SU-DHL-6 (cell line): Measurements from ENCODE around the gene SLC35A3.

Source experiments
- EZH2phosphoT487 ChIP-seq: fragments of 200-600 bp; sonication (generic), shearing (Covaris generic); conservative IDR thresholded peaks from 2 replicates; pipeline ENCODE4 v1.6.1; 2018; ENCODE audit warnings: mild to moderate bottlenecking, antibody characterized with exemption, low read length, moderate library complexity, mixed read lengths
- TF ChIP-seq, protein P1 (sequence below): fragments of 200-600 bp; sonication (generic); IDR thresholded peaks from one replicate; pipeline ENCODE4 v1.5.1; 2017; ENCODE audit warnings: antibody characterized with exemption, mild to moderate bottlenecking, low read length, moderate library complexity; ENCODE audit not compliant: insufficient read depth, poor library complexity, severe bottlenecking

DNA sequence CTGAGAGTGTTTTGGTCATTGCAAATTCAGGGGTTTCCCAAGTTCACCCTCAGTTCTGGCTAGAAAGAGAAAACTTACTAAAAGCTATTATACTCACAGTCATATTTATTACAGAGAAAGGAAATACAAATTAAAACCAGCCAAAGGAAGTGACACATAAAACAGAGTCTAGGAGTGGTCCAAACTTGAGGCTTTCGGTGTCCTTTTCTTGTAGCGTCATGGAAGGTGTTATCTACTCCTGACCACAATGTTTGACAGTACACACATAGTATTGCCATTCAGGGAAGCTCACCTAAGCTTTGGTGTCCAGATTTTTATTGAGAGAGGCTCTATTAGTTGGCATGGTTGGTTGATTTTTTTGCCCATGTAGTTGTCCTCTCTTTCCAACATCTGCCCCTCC is 59.0 kb downstream of the SLC35A3 start:
- no peak for TF ChIP-seq EZH2phosphoT487
- TF ChIP-seq, protein P1, sequence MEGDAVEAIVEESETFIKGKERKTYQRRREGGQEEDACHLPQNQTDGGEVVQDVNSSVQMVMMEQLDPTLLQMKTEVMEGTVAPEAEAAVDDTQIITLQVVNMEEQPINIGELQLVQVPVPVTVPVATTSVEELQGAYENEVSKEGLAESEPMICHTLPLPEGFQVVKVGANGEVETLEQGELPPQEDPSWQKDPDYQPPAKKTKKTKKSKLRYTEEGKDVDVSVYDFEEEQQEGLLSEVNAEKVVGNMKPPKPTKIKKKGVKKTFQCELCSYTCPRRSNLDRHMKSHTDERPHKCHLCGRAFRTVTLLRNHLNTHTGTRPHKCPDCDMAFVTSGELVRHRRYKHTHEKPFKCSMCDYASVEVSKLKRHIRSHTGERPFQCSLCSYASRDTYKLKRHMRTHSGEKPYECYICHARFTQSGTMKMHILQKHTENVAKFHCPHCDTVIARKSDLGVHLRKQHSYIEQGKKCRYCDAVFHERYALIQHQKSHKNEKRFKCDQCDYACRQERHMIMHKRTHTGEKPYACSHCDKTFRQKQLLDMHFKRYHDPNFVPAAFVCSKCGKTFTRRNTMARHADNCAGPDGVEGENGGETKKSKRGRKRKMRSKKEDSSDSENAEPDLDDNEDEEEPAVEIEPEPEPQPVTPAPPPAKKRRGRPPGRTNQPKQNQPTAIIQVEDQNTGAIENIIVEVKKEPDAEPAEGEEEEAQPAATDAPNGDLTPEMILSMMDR = no peak
